SK-N-SH treated with all-trans-retinoic acid at 6 μM for 48 hours (cell line): ENCODE data around the gene DMRT3.

Source experiments
- ATAC-seq: fragments of 200-7000 bp; cut with Tn5 transposase; 3 replicates; pipeline ENCODE4 v1.9.1; 2020; ENCODE audit warnings: mild to moderate bottlenecking, moderate library complexity
- ARNTL ChIP-seq: fragments of 450-650 bp; formaldehyde crosslinking; IDR thresholded peaks from 2 replicates; pipeline ENCODE4 v1.5.0; 2020; ENCODE audit warnings: low read depth, mild to moderate bottlenecking, moderate library complexity, borderline replicate concordance
- BACH2 ChIP-seq: fragments of 250-450 bp; sonication (Bioruptor Pico); IDR thresholded peaks from 2 replicates; pipeline ENCODE4 v1.9.0; 2021; ENCODE audit warnings: mild to moderate bottlenecking, borderline replicate concordance
- CREB5 ChIP-seq: fragments of 250-450 bp; sonication (Bioruptor Pico); IDR thresholded peaks from 2 replicates; pipeline ENCODE4 v1.5.1; 2020; ENCODE audit warnings: low read depth, mild to moderate bottlenecking, moderate library complexity
- CSDC2 ChIP-seq: fragments of 250-450 bp; sonication (Bioruptor Pico); IDR thresholded peaks from 2 replicates; pipeline ENCODE4 v1.5.0; 2020; ENCODE audit warnings: mild to moderate bottlenecking, moderate library complexity
- CSRNP3 ChIP-seq: fragments of 250-450 bp; sonication (Bioruptor Pico); IDR thresholded peaks from 2 replicates; pipeline ENCODE4 v1.5.1; 2021; ENCODE audit warnings: mild to moderate bottlenecking, moderate library complexity
- ESRRG ChIP-seq: fragments of 250-450 bp; sonication (Bioruptor Pico); IDR thresholded peaks from 2 replicates; pipeline ENCODE4 v1.6.1; 2021; ENCODE audit warnings: mild to moderate bottlenecking
- GLIS3 ChIP-seq: fragments of 250-450 bp; sonication (Bioruptor Pico); IDR thresholded peaks from 2 replicates; pipeline ENCODE4 v1.5.0; 2020; ENCODE audit warnings: mild to moderate bottlenecking, moderate library complexity
- ISL1 ChIP-seq: fragments of 250-450 bp; sonication (Bioruptor Pico); IDR thresholded peaks from 2 replicates; pipeline ENCODE4 v2.1.2; 2022; ENCODE audit warnings: mild to moderate bottlenecking, moderate library complexity
- OSR1 ChIP-seq: fragments of 250-450 bp; sonication (Bioruptor Pico); IDR thresholded peaks from 2 replicates; pipeline ENCODE4 v1.8.0; 2022; ENCODE audit warnings: moderate library complexity, mild to moderate bottlenecking, inconsistent platforms
- PATZ1 ChIP-seq: fragments of 250-450 bp; sonication (Bioruptor Pico); IDR thresholded peaks from 2 replicates; pipeline ENCODE4 v1.8.0; 2020; ENCODE audit warnings: mild to moderate bottlenecking, moderate library complexity, borderline replicate concordance
- RARB ChIP-seq: fragments of 250-450 bp; sonication (Bioruptor Pico); IDR thresholded peaks from 2 replicates; pipeline ENCODE4 v1.8.0; 2021; ENCODE audit warnings: mild to moderate bottlenecking, moderate library complexity
- SNAI2 ChIP-seq: fragments of 250-450 bp; sonication (Bioruptor Pico); IDR thresholded peaks from 2 replicates; pipeline ENCODE4 v1.5.0; 2020; ENCODE audit warnings: mild to moderate bottlenecking, moderate library complexity
- TCF4 ChIP-seq: fragments of 250-450 bp; sonication (Bioruptor Pico); IDR thresholded peaks from 2 replicates; pipeline ENCODE4 v1.8.0; 2021; ENCODE audit warnings: mild to moderate bottlenecking, moderate library complexity, borderline replicate concordance
- TOX ChIP-seq: fragments of 250-450 bp; sonication (Bioruptor Pico); IDR thresholded peaks from 2 replicates; pipeline ENCODE4 v1.8.0; 2021; ENCODE audit warnings: mild to moderate bottlenecking, moderate library complexity, borderline replicate concordance
- ZC3H10 ChIP-seq: fragments of 250-450 bp; sonication (Bioruptor Pico); IDR thresholded peaks from 2 replicates; pipeline ENCODE4 v1.5.1; 2021; ENCODE audit warnings: mild to moderate bottlenecking, moderate library complexity
- ZFP3 ChIP-seq: fragments of 250-450 bp; sonication (Bioruptor Pico); IDR thresholded peaks from 2 replicates; pipeline ENCODE4 v1.5.0; 2020; ENCODE audit warnings: mild to moderate bottlenecking, moderate library complexity
- ZFP30 ChIP-seq: fragments of 450-650 bp; formaldehyde crosslinking; IDR thresholded peaks from 2 replicates; pipeline ENCODE4 v1.5.0; 2022; ENCODE audit warnings: mild to moderate bottlenecking, moderate library complexity
- ZNF565 ChIP-seq: fragments of 450-650 bp; formaldehyde crosslinking; conservative IDR thresholded peaks from 2 replicates; pipeline ENCODE4 v1.5.0; 2020; ENCODE audit warnings: low read depth, mild to moderate bottlenecking, moderate library complexity
- ZNF70 ChIP-seq: fragments of 450-650 bp; formaldehyde crosslinking; IDR thresholded peaks from 2 replicates; pipeline ENCODE4 v1.5.0; 2020; ENCODE audit warnings: mild to moderate bottlenecking, moderate library complexity
- TF ChIP-seq, protein P1 (sequence below): fragments of 250-450 bp; sonication (Bioruptor Pico); IDR thresholded peaks from 2 replicates; pipeline ENCODE4 v1.8.0; 2021; ENCODE audit warnings: low read depth, mild to moderate bottlenecking, moderate library complexity, borderline replicate concordance
- TF ChIP-seq, protein P2 (sequence below): fragments of 250-450 bp; sonication (Bioruptor Pico); IDR thresholded peaks from 2 replicates; pipeline ENCODE4 v1.5.0; 2020; ENCODE audit warnings: mild to moderate bottlenecking, moderate library complexity

The DMRT3 gene

GRCh38 chr9:994005-994404 lies 17.6 kb downstream of the DMRT3 start:
- ATAC-seq, result no peak
- TF ChIP-seq ZC3H10 (CRISPR knock-in tag), result no peak
- no peak for TF ChIP-seq ZNF565
- TF ChIP-seq BACH2 (CRISPR knock-in tag), result no peak
- TF ChIP-seq CSDC2 (CRISPR knock-in tag), result no peak
- no peak for TF ChIP-seq CSRNP3
- TF ChIP-seq TCF4 (CRISPR knock-in tag), result no peak
- TF ChIP-seq OSR1 (CRISPR knock-in tag), result no peak
- TF ChIP-seq CREB5 (CRISPR knock-in tag), result no peak
- TF ChIP-seq, all 23 proteins: peak for 0

- no peak for ATAC-seq
- TF ChIP-seq TCF4 (CRISPR knock-in tag) (no peak), GLIS3 (CRISPR knock-in tag) (no peak), CSRNP3 (no peak), BACH2 (CRISPR knock-in tag) (no peak)
- TF ChIP-seq, protein P1, sequence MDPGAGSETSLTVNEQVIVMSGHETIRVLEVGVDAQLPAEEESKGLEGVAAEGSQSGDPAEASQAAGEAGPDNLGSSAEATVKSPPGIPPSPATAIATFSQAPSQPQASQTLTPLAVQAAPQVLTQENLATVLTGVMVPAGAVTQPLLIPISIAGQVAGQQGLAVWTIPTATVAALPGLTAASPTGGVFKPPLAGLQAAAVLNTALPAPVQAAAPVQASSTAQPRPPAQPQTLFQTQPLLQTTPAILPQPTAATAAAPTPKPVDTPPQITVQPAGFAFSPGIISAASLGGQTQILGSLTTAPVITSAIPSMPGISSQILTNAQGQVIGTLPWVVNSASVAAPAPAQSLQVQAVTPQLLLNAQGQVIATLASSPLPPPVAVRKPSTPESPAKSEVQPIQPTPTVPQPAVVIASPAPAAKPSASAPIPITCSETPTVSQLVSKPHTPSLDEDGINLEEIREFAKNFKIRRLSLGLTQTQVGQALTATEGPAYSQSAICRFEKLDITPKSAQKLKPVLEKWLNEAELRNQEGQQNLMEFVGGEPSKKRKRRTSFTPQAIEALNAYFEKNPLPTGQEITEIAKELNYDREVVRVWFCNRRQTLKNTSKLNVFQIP (CRISPR knock-in tag), result no peak
These were observed 18.7 kb downstream of the DMRT3 start for GRCh38 chr9:995192-995591.

- TF ChIP-seq CREB5 (CRISPR knock-in tag) (no peak), GLIS3 (CRISPR knock-in tag) (no peak), OSR1 (CRISPR knock-in tag) (no peak), TCF4 (CRISPR knock-in tag) (no peak), ZNF70 (no peak), ZFP3 (CRISPR knock-in tag) (no peak), ARNTL (CRISPR knock-in tag) (no peak), TOX (CRISPR knock-in tag) (no peak), CSRNP3 (no peak), ZC3H10 (CRISPR knock-in tag) (no peak), CSDC2 (CRISPR knock-in tag) (no peak), BACH2 (CRISPR knock-in tag) (no peak), ZFP30 (CRISPR knock-in tag) (no peak), SNAI2 (no peak), ISL1 (no peak), PATZ1 (no peak), ESRRG (CRISPR knock-in tag) (no peak), RARB (CRISPR knock-in tag) (no peak)
- TF ChIP-seq, protein P2, sequence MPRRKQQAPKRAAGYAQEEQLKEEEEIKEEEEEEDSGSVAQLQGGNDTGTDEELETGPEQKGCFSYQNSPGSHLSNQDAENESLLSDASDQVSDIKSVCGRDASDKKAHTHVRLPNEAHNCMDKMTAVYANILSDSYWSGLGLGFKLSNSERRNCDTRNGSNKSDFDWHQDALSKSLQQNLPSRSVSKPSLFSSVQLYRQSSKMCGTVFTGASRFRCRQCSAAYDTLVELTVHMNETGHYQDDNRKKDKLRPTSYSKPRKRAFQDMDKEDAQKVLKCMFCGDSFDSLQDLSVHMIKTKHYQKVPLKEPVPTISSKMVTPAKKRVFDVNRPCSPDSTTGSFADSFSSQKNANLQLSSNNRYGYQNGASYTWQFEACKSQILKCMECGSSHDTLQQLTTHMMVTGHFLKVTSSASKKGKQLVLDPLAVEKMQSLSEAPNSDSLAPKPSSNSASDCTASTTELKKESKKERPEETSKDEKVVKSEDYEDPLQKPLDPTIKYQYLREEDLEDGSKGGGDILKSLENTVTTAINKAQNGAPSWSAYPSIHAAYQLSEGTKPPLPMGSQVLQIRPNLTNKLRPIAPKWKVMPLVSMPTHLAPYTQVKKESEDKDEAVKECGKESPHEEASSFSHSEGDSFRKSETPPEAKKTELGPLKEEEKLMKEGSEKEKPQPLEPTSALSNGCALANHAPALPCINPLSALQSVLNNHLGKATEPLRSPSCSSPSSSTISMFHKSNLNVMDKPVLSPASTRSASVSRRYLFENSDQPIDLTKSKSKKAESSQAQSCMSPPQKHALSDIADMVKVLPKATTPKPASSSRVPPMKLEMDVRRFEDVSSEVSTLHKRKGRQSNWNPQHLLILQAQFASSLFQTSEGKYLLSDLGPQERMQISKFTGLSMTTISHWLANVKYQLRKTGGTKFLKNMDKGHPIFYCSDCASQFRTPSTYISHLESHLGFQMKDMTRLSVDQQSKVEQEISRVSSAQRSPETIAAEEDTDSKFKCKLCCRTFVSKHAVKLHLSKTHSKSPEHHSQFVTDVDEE, result no peak
- TF ChIP-seq, protein P1 (CRISPR knock-in tag), result no peak
- ATAC-seq, result no peak
These were observed 19.3 kb downstream of the DMRT3 start for GRCh38 chr9:995781-996180.
